HG02885 (cell line): Measurements from ENCODE around the gene PPP2R2B.
A peak's percentile ranks its signal among the peaks of the same experiment; 100 is the strongest.

Experiments used
- ATAC-seq: cut with Tn5 transposase; IDR thresholded peaks from one replicate; pipeline ENCODE4 v1.9.1; 2021; ENCODE audit warnings: mild to moderate bottlenecking; ENCODE audit not compliant: unreplicated experiment, poor library complexity

PPP2R2B gene

GRCh38 chr5:146533260-146533857 lies 345.2 kb downstream of the PPP2R2B start:
- peak; percentile 98 for ATAC-seq
